A549 (cell line): ENCODE data around the gene NCOA1. TPM values are rescaled to one million over a fixed set of nuclear protein-coding genes. Genes with fewer than 3 reads are reported as not detected.

Source experiments
- ATAC-seq, 2 experiments: fragments of 200-7000 bp in 1 of 2; fragments of >200 bp in 1 of 2; cut with Nextera tagmentation in 1 of 2; cut with Tn5 transposase in 1 of 2; 3 replicates each; pipeline versions ENCODE4 v1.8.0 to v1.9.1; 2018 to 2020; ENCODE audit warnings: mild to moderate bottlenecking in 1 of 2, moderate library complexity in 1 of 2
- CTCF ChIA-PET: fragments of 300-600 bp; sonication (Branson Sonifier 250); formaldehyde crosslinking; extraction: SDS; loops from one replicate; lab custom pipeline; 2021; ENCODE audit warnings: antibody characterized with exemption, inconsistent platforms; lab: Yijun Ruan, JAX
- POLR2A ChIA-PET: fragments of 350-600 bp; formaldehyde crosslinking; extraction: SDS; loops from one replicate; lab custom pipeline; 2021; ENCODE audit warnings: antibody characterized with exemption, inconsistent platforms; lab: Yijun Ruan, JAX
- DNase-seq, 2 experiments: peaks; one replicate each; pipeline versions ENCODE4 v3.0.0 to v3.0.0-alpha.2; 2011 to 2016; ENCODE audit warnings: low read depth in 1 of 2, low spot score in 1 of 2
- FAIRE-seq: peaks from 2 replicates; lab custom pipeline; 2011; peaks lifted over from hg19 to GRCh38; lab: Jason Lieb, UNC
- H3K27ac ChIP-seq, 2 experiments: fragments of >200 bp; sonication (Bioruptor Twin); formaldehyde crosslinking; 3 replicates each; pipeline ENCODE4 v1.5.1; 2016 to 2017
- H3K4me1 ChIP-seq: fragments of >200 bp; sonication (Bioruptor Twin); formaldehyde crosslinking; 3 replicates; pipeline ENCODE4 v1.6.1; 2016
- H3K4me2 ChIP-seq: fragments of >200 bp; sonication (Bioruptor Twin); formaldehyde crosslinking; 3 replicates; pipeline ENCODE4 v1.6.1; 2016
- H3K4me3 ChIP-seq: fragments of >200 bp; sonication (Bioruptor Twin); formaldehyde crosslinking; 3 replicates; pipeline ENCODE4 v1.5.1; 2016
- H3K9me3 ChIP-seq: fragments of >200 bp; sonication (Bioruptor Twin); formaldehyde crosslinking; 3 replicates; pipeline ENCODE4 v1.6.1; 2016
- ATOH8 ChIP-seq: fragments of 250-450 bp; sonication (Bioruptor Pico); IDR thresholded peaks from 2 replicates; pipeline ENCODE4 v1.5.0; 2020; ENCODE audit warnings: low read depth, mild to moderate bottlenecking, moderate library complexity
- BHLHE40 ChIP-seq: IDR thresholded peaks from 2 replicates; pipeline ENCODE4 v1.6.1; 2012; ENCODE audit warnings: low read depth, low read length, inconsistent platforms
- CBX2 ChIP-seq: fragments of 200-600 bp; sonication (generic); IDR thresholded peaks from 2 replicates; pipeline ENCODE4 v1.6.1; 2016; ENCODE audit warnings: low read depth, mild to moderate bottlenecking, borderline replicate concordance
- CBX8 ChIP-seq: fragments of 200-600 bp; sonication (generic); IDR thresholded peaks from 2 replicates; pipeline ENCODE4 v1.6.1; 2016
- CEBPB ChIP-seq, 2 experiments: fragments of >200 bp in 1 of 2; sonication (Bioruptor Twin) in 1 of 2; formaldehyde crosslinking in 1 of 2; IDR thresholded peaks; 2 replicates each; pipeline ENCODE4 v1.6.1; 2012 to 2016
- CHD4 ChIP-seq: fragments of 200-600 bp; sonication (generic); IDR thresholded peaks from 2 replicates; pipeline ENCODE4 v1.6.1; 2016; ENCODE audit warnings: antibody characterized with exemption, mild to moderate bottlenecking, borderline replicate concordance
- E2F6 ChIP-seq: IDR thresholded peaks from 2 replicates; pipeline ENCODE4 v1.6.1; 2012; ENCODE audit warnings: low read depth, borderline replicate concordance
- ELK1 ChIP-seq: fragments of 150-350 bp; IDR thresholded peaks from 2 replicates; pipeline ENCODE4 v1.6.1; 2014; ENCODE audit warnings: low read depth, mild to moderate bottlenecking, low read length
- HOXB13 ChIP-seq: fragments of 250-450 bp; sonication (Bioruptor Pico); IDR thresholded peaks from 2 replicates; pipeline ENCODE4 v1.5.0; 2020; ENCODE audit warnings: low read depth, mild to moderate bottlenecking, moderate library complexity
- JUNB ChIP-seq: fragments of >200 bp; sonication (Bioruptor Twin); formaldehyde crosslinking; IDR thresholded peaks from 2 replicates; pipeline ENCODE4 v1.6.1; 2016
- MYC ChIP-seq: IDR thresholded peaks from 2 replicates; pipeline ENCODE4 v1.6.1; 2012; ENCODE audit warnings: mild to moderate bottlenecking, inconsistent platforms, low read length, improper control_type of control experiment, borderline replicate concordance
- NPAS2 ChIP-seq: fragments of 250-450 bp; sonication (Bioruptor Pico); IDR thresholded peaks from 2 replicates; pipeline ENCODE4 v1.8.0; 2022; ENCODE audit warnings: mild to moderate bottlenecking, moderate library complexity, borderline replicate concordance
- SMC3 ChIP-seq: fragments of >200 bp; sonication (Bioruptor Twin); formaldehyde crosslinking; IDR thresholded peaks from 3 replicates; pipeline ENCODE4 v1.6.1; 2018; ENCODE audit warnings: inconsistent platforms
- USF2 ChIP-seq: fragments of 450-650 bp; IDR thresholded peaks from 2 replicates; pipeline ENCODE4 v1.6.1; 2014; ENCODE audit warnings: antibody characterized with exemption
- WGBS: methylation state at CpG from one replicate; pipeline ENCODE4 v1.1.6; 2017; ENCODE audit errors: missing lambda C conversion rate; 5-methylcytosine and 5-hydroxymethylcytosine counted together
- polyA plus RNA-seq, 4 experiments: library from polyadenylated mRNA; depleted of rRNA in 3 of 4; stranded (reverse); fragments of >200 nt; fragmentation: RNase III in 1 of 4; extraction: RNeasy Plus Mini Kit Qiagen cat#74134 plus additional on column Dnase treatment in 1 of 4; gene quantifications; 2 replicates in 3 of 4; 3 replicates in 1 of 4; pipeline ENCODE4 v1.2.3, GENCODE V29; 2011 to 2017
- TF ChIP-seq, protein P1 (sequence below): fragments of 200-600 bp; sonication (generic); IDR thresholded peaks from 2 replicates; pipeline ENCODE4 v1.6.1; 2016; ENCODE audit warnings: antibody characterized with exemption, mild to moderate bottlenecking, moderate library complexity
- TF ChIP-seq, protein P2 (sequence below): IDR thresholded peaks from 2 replicates; pipeline ENCODE4 v1.6.1; 2012

The NCOA1 gene
- polyA plus RNA-seq, 2 of the 4 experiments (the other 2 are of a cell fraction): 7.6 to 29.9 TPM

GRCh38 chr2:24659862-24660261, 168.8 kb downstream of the NCOA1 start:
- H3K27ac ChIP-seq: no peak overlapping the region
- TF ChIP-seq USF2: no peak
- no peak for TF ChIP-seq CBX8
- no peak for TF ChIP-seq NPAS2 (CRISPR knock-in tag)
- TF ChIP-seq ELK1: no peak
- no peak for TF ChIP-seq BHLHE40
- TF ChIP-seq ATOH8 (CRISPR knock-in tag): no peak
- no peak for TF ChIP-seq SMC3
- no peak for TF ChIP-seq CBX2
- TF ChIP-seq HOXB13 (CRISPR knock-in tag): no peak
- TF ChIP-seq JUNB: no peak
- TF ChIP-seq, protein P1, sequence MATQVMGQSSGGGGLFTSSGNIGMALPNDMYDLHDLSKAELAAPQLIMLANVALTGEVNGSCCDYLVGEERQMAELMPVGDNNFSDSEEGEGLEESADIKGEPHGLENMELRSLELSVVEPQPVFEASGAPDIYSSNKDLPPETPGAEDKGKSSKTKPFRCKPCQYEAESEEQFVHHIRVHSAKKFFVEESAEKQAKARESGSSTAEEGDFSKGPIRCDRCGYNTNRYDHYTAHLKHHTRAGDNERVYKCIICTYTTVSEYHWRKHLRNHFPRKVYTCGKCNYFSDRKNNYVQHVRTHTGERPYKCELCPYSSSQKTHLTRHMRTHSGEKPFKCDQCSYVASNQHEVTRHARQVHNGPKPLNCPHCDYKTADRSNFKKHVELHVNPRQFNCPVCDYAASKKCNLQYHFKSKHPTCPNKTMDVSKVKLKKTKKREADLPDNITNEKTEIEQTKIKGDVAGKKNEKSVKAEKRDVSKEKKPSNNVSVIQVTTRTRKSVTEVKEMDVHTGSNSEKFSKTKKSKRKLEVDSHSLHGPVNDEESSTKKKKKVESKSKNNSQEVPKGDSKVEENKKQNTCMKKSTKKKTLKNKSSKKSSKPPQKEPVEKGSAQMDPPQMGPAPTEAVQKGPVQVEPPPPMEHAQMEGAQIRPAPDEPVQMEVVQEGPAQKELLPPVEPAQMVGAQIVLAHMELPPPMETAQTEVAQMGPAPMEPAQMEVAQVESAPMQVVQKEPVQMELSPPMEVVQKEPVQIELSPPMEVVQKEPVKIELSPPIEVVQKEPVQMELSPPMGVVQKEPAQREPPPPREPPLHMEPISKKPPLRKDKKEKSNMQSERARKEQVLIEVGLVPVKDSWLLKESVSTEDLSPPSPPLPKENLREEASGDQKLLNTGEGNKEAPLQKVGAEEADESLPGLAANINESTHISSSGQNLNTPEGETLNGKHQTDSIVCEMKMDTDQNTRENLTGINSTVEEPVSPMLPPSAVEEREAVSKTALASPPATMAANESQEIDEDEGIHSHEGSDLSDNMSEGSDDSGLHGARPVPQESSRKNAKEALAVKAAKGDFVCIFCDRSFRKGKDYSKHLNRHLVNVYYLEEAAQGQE: no peak
- TF ChIP-seq, protein P2, sequence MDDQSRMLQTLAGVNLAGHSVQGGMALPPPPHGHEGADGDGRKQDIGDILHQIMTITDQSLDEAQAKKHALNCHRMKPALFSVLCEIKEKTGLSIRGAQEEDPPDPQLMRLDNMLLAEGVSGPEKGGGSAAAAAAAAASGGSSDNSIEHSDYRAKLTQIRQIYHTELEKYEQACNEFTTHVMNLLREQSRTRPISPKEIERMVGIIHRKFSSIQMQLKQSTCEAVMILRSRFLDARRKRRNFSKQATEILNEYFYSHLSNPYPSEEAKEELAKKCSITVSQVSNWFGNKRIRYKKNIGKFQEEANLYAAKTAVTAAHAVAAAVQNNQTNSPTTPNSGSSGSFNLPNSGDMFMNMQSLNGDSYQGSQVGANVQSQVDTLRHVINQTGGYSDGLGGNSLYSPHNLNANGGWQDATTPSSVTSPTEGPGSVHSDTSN: no peak
- no peak for TF ChIP-seq CHD4
- TF ChIP-seq, all 56 proteins: peak for 0
- ATAC-seq (no peak), DNase-seq (no peak), FAIRE-seq (no peak)
- WGBS: 55% methylated on average over 1 of the region's 1 CpG
- H3K4me1 ChIP-seq: no peaks in the 10 kb centered on the region
- ChIA-PET POLR2A (no interaction called here), CTCF (no interaction called here)
- no peaks in the 10 kb centered on the region for H3K9me3 ChIP-seq
- no peak overlapping the region for H3K4me2 ChIP-seq
- H3K4me3 ChIP-seq: no peak overlapping the region

DNA sequence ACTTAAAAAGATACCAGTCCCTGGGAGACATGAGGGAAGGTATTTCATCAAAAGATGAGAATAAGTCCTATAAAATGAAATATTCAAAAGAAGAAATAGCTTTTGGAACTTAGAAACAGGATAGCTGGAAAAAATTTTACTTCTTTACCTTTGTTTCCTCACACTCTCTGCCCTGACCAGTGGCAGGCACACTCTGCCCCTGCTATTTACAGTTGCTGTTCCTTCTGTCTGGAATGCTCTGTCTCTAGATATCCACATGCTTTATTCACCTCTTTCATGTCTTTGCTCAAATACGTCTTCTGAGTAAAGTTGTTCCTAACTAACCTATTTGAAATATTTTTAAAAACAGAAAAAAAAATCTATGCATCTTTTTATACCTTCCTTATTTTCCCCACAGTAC, 176.5 kb downstream of the NCOA1 start:
- DNase-seq (no peak), ATAC-seq (no peak), FAIRE-seq (no peak)
- CTCF ChIA-PET: no interaction called here
- 93% methylated on average over 1 of the region's 1 CpG for WGBS
- Histone ChIP-seq H3K4me3 (no peak overlapping the region), H3K4me2 (no peak overlapping the region), H3K27ac (no peak overlapping the region), H3K4me1 (no peaks in the 10 kb centered on the region), H3K9me3 (no peaks in the 10 kb centered on the region)
- POLR2A ChIA-PET: no interaction called here
- TF ChIP-seq E2F6: no peak
- no peak for TF ChIP-seq CEBPB (IDR thresholded peaks at IDR 0.05)
- no peak for TF ChIP-seq MYC
- TF ChIP-seq, all 56 proteins: peak for 0
